SK-N-MC (cell line): ENCODE data around the gene KCNH4.

Experiments used
- DNase-seq: peaks from one replicate; pipeline ENCODE4 v3.0.0-alpha.2; 2011; ENCODE audit warnings: low read depth, low spot score
- H3K27ac ChIP-seq: fragments of 200-600 bp; sonication (generic); 2 replicates; pipeline ENCODE4 v1.5.1; 2016; ENCODE audit warnings: mixed run types
- H3K36me3 ChIP-seq: fragments of 200-600 bp; sonication (generic); 2 replicates; pipeline ENCODE4 v1.6.1; 2017; ENCODE audit warnings: antibody characterized with exemption, low read length, mixed read lengths; ENCODE audit not compliant: insufficient read depth
- H3K4me3 ChIP-seq: fragments of 200-600 bp; sonication (generic); 2 replicates; pipeline ENCODE4 v1.5.1; 2016
- H3K9ac ChIP-seq: fragments of 200-600 bp; sonication (generic); 2 replicates; pipeline ENCODE4 v1.8.0; 2017; ENCODE audit warnings: mixed run types, mixed read lengths; ENCODE audit not compliant: insufficient read length
- H3K9me3 ChIP-seq: fragments of 200-600 bp; sonication (generic); 2 replicates; pipeline ENCODE4 v1.6.1; 2017; ENCODE audit warnings: low read depth, mild to moderate bottlenecking, antibody characterized with exemption, low read length, moderate library complexity, mixed read lengths
- EZH2 ChIP-seq: fragments of 200-600 bp; sonication (generic); IDR thresholded peaks from one replicate; pipeline ENCODE4 v1.6.1; 2017; ENCODE audit warnings: antibody characterized with exemption
- FOXP2 ChIP-seq: optimal IDR thresholded peaks from 2 replicates; pipeline ENCODE3; 2011; ENCODE audit warnings: mild to moderate bottlenecking, moderate library complexity; ENCODE audit not compliant: insufficient read depth; ENCODE audit errors: extremely low read length, control extremely low read depth
- POLR2AphosphoS5 ChIP-seq: IDR thresholded peaks from 2 replicates; pipeline ENCODE4 v1.6.1; 2012; ENCODE audit warnings: mild to moderate bottlenecking, low read depth, low read length, borderline replicate concordance

Gene KCNH4

DNA sequence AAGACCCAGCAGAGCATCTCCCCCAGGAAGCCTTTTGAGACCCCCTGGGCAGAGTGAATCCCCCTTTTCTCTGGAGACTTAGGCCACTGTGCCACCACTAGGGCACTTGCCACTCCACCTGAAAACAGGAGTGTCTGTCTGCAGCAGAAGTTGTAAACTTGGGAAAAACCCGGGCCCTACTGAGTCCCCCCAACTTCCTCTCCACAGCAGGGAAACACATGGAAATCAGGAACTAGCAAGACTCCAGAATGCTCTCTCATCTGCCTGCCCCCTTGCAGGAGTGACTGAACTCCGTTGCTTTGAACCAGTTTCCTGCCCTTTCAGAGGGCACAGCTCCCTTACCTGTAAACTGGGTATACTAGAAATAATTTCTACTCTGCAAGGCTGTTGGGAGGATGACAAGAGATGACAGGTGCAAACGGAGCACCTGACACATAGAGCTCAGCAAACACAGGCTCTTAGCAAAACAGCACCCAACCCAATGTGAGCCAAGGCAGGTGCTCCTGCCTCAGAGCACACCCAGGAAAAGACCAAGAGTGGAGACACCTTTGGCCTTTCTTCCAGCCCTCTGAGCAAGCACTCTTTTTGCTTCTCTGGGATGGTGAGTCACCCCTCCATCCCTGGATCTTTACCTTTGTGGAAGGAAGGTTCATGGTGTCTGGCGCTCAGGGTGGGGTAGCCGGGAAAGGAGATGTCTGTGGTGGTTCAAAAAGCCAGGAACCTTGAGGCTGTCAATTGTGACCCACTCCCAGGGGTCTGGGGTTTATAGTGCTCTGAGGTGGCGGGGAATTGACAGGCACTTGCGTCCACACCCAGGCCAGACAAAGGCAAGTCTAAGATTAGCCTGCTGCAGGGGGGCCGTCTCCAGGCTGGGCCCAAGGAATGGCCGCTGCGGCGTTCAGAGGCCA is 4.0 kb upstream of the KCNH4 start, which contains the start of gene HCRT:
Gene HCRT, minus strand, starts transcription at position 740 of the 908 bp plus-strand sequence. Its CDS starts 87 bp downstream, at position 653.
- no peak within 1 kb of the TSS for H3K9ac ChIP-seq
- no peaks in the 10 kb centered on the region for H3K36me3 ChIP-seq
- peak within 1 kb of the TSS; percentile 56; the same call in 1 of the 2 replicates for H3K4me3 ChIP-seq
- H3K27ac ChIP-seq, result no peak within 1 kb of the TSS
- H3K9me3 ChIP-seq, result no peaks in the 10 kb centered on the region
- TF ChIP-seq FOXP2, result no peak
- TF ChIP-seq EZH2, result no peak
- no peak for TF ChIP-seq POLR2AphosphoS5
- DNase-seq, result no peak

DNA sequence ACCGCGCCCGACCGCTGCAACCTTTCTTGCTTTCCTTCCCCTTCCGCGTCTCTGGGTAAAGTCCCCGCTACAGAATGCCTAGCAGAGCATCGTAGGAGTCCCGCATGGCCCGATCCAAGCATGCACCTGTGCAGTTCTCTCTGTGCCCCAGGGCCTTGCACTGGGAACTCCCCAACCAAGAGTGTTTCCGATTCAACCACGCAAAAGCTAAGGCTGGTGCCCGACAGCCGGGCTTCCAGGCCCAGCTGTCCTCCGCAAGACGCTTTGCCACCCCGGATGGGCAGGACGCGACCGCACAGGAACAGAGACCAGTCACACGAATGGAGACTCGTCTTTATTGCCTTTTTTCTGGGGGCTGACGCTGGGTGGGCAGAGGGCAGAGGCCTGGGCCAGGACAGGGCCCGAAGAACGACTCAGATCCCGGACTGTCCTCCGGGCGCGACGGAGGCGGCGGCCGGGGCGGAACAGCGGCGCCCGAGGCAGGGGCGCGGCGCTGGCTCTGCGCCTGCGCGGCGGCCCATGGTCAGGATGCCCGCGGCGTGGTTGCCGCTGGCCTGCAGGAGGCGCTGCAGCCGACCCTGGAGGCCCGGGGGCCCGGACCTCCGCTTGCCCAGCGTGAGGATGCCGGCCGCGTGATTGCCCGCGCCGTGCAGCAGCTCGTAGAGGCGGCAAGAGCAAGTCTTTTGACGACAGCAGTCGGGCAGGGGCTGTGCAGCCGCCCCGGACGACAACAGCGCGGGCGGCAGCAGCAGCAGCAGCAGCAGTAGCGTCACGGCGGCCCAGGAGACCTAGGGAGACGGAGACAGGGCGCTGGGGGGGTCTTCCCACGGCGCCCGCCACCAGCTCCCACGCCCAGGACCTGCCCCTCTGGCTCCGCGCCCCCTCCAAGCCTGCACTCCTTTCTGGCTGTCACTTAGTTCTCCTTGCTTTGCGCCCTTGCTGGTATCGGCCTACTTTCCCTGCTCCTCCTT is 3.1 kb upstream of the KCNH4 start:
- no peak for DNase-seq
- peak overlapping the region; percentile 76 for H3K27ac ChIP-seq
- H3K4me3 ChIP-seq, result peak overlapping the region; percentile 56
- peak overlapping the region; percentile 32 for H3K9ac ChIP-seq
- no peak for TF ChIP-seq EZH2
- no peak for TF ChIP-seq POLR2AphosphoS5
- TF ChIP-seq FOXP2, result no peak
- no peaks in the 10 kb centered on the region for H3K9me3 ChIP-seq
- H3K36me3 ChIP-seq, result no peaks in the 10 kb centered on the region

DNA sequence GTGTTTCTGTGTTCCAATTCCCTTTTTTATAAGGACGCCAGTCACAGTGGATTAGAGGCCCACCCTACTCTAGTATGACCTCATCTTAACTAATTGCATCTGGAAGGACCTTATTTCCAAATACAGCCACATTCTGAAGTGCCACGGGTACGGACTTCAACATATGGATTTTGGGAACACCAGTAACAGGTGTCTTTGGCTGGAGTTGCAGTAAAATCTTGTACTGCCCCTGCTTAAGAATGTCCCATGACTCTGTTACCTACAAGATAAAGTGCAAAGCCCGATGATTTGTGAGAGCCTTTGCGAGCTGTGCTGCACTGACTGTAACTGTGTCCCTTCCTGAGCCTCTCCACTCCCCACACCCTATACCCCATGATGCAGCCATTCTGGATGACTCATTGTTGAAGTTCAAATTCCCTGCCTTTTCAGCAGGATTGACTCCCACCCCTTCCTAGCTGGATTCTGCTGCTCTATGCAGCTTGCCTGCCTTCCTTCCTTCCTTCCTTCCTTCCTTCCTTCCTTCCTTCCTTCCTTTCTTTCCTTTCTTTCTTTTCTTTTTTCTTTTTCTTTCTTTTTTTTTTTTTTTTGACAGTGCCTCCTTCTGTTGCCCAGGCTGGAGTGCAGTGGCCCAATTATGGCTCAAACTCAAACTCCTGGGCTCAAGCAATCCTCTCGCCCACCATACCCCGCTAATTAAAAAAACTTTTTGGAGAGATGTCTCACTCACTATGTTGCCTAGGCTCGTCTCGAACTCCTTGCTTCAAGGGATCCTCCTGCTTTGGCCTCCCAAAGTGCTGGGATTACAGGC is 2.2 kb upstream of the KCNH4 start:
- peak; percentile 80 for DNase-seq
- H3K9ac ChIP-seq, result no peak overlapping the region
- peak overlapping the region; percentile 76 for H3K27ac ChIP-seq
- H3K4me3 ChIP-seq, result peak overlapping the region; percentile 56
- TF ChIP-seq POLR2AphosphoS5, result no peak
- no peak for TF ChIP-seq EZH2
- no peak for TF ChIP-seq FOXP2
- no peaks in the 10 kb centered on the region for H3K9me3 ChIP-seq
- H3K36me3 ChIP-seq, result no peaks in the 10 kb centered on the region

DNA sequence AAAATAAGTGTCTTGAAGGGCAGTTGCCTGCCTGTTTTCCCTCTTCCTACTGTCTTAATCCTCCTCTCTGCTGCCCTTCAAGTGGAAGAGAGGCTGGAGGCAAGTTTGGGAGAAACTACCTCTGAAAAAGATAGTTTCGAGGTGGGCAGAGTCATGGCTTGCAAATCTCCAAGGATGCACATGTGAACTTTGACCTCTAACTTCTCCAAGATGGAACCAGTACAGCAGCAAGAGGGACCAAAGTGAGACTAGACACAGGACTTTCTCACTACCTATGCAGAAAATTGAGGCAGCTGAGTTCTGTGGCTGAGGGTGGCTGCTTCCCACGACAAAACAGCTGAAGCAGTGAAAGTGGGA is 887 bp upstream of the KCNH4 start:
- TF ChIP-seq FOXP2 (no peak), EZH2 (no peak), POLR2AphosphoS5 (no peak)
- DNase-seq, result no peak
- H3K27ac ChIP-seq, result no peak overlapping the region
- H3K4me3 ChIP-seq, result no peak overlapping the region
- no peaks in the 10 kb centered on the region for H3K36me3 ChIP-seq
- H3K9me3 ChIP-seq, result no peaks in the 10 kb centered on the region
- H3K9ac ChIP-seq, result no peak overlapping the region

DNA sequence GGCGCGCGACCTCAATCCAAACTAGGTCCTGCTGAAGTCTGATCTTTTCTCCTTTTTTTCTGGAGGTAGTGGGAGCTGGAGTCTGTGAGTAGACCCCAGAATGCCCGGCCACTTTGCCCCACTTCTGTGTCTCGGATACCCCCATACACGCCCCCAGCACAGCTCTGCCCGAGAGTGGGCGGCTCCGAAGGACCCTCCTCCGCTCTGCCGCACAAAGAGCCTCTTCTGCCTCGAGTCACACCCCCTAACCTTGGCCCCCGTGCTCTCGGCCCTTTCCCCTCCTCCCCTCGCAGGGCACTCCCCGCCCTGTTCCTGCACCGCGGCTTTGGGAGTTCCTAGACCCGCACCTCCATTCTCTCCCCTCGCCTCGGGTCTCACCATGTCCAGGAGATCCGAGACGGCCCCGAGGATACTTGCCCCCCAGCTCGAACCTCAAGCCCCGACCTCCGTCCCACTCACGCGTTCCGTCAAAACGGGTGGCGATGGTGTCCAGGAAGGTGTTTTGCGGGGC is 476 bp downstream of the KCNH4 start:
- no peak overlapping the region for H3K9ac ChIP-seq
- H3K36me3 ChIP-seq, result no peaks in the 10 kb centered on the region
- no peak for DNase-seq
- no peak overlapping the region for H3K27ac ChIP-seq
- peak overlapping the region; percentile 75 for H3K4me3 ChIP-seq
- H3K9me3 ChIP-seq, result no peaks in the 10 kb centered on the region
- TF ChIP-seq EZH2, result no peak
- TF ChIP-seq POLR2AphosphoS5, result no peak
- no peak for TF ChIP-seq FOXP2

DNA sequence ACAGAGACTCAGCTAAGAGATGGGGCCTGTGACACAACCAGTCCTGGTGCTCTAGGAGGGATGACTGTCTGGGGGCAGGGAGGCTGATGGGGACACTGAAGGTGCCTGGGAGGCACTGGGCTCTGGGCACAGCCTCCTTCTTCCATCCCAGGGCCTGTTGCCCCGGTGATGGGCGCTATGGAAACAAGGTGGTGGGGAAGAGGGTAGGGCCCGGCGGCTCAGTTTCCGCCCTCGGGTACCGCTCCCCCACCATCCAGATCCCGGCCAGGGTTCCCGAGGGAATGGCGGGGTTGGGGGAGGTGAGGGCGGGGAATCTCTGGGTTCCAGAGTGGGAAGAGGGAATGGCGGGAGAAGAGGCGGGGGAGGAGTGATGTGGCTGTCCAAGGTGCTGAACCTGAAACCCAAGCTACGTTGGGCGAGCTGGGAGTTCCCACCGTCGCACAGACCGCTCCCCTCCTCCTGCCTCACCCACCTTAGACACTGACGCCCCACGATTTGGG is 981 bp downstream of the KCNH4 start:
- H3K9me3 ChIP-seq, result no peaks in the 10 kb centered on the region
- H3K27ac ChIP-seq, result no peak overlapping the region
- no peak overlapping the region for H3K9ac ChIP-seq
- no peaks in the 10 kb centered on the region for H3K36me3 ChIP-seq
- TF ChIP-seq FOXP2 (no peak), EZH2 (no peak), POLR2AphosphoS5 (no peak)
- H3K4me3 ChIP-seq, result peak overlapping the region; percentile 75; the same call in 1 of the 2 replicates
- DNase-seq, result no peak

DNA sequence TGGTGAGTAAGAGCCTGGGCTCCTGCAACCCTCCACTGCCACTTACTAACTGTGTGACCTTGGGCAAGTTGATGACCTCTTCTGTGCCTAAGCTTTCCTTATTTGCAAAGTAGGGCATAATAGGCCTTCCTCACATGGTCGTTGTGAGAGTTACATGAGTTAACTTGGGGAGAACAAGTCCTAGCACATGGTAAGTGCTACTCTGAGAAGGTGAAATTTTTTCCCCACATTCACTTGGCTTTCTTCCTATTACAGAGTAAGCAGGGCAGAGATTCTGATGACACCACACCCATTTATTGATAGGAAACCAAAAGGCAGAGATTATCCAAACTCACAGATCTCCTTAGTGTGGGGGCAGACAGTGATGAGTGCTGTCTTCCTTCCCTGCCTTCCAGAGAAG is 1.6 kb downstream of the KCNH4 start:
- H3K9me3 ChIP-seq, result no peaks in the 10 kb centered on the region
- H3K4me3 ChIP-seq, result no peak overlapping the region
- H3K9ac ChIP-seq, result no peak overlapping the region
- no peak overlapping the region for H3K27ac ChIP-seq
- H3K36me3 ChIP-seq, result no peaks in the 10 kb centered on the region
- TF ChIP-seq FOXP2, result no peak
- TF ChIP-seq POLR2AphosphoS5, result no peak
- no peak for TF ChIP-seq EZH2
- no peak for DNase-seq

DNA sequence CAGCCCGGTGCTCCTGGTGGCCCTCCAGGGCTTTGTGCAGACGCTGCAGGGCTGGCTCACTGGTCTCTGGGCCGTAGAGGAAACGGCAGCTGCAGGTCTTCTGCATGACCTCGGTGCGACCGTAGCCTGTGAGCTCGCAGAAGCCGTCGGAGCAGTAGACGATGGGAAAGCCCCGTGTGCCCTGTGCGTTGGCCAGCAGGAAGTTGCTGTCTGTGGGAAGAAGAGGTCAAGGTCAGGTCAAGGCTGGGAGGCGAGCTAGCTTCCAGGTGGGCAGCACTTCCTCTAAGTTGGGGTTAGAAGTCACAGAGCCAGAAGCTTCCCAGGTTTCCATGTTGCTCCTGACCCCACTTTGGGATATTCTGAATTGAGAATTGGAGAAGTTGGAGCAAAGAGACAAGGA is 2.1 kb downstream of the KCNH4 start:
- H3K9ac ChIP-seq, result no peak overlapping the region
- DNase-seq, result no peak
- H3K27ac ChIP-seq, result no peak overlapping the region
- H3K36me3 ChIP-seq, result no peaks in the 10 kb centered on the region
- no peak overlapping the region for H3K4me3 ChIP-seq
- TF ChIP-seq EZH2, result no peak
- TF ChIP-seq POLR2AphosphoS5, result no peak
- no peak for TF ChIP-seq FOXP2
- no peaks in the 10 kb centered on the region for H3K9me3 ChIP-seq
